ENCODE results near the gene PRSS1.

GRCh38 chr7:142793156-142793555, 43.9 kb downstream of the PRSS1 start:
- TF ChIP-seq CTCF (IDR thresholded peaks at IDR 0.05; ENCODE audit: insufficient read depth, low read length, poor library complexity, severe bottlenecking), result no peak
- no peak for TF ChIP-seq EZH2phosphoT487 (conservative IDR thresholded peaks at IDR 0.05; ENCODE audit: low read length)

Measured in SU-DHL-6 (cell line).